ENCODE measurements around the gene UST. TPM values are rescaled to one million over a fixed set of nuclear protein-coding genes. Genes with fewer than 3 reads are reported as not detected.

UST gene
- total RNA-seq, 2 donors from 2014 or later = 1.1 to 2.7 TPM

- intact Hi-C loops (cut with DNase I) = no loop called here
Observed at GRCh38 chr6:148736774-148737412, 9.9 kb upstream of the UST start.

GRCh38 chr6:148737806-148738205 lies 9.0 kb upstream of the UST start:
- DNase-seq = no peak
- H3K4me3 ChIP-seq = no peak overlapping the region
- no peaks in the 10 kb centered on the region for H3K36me3 ChIP-seq
- TF ChIP-seq CTCF (IDR thresholded peaks at IDR 0.05) = no peak
- intact Hi-C loops (cut with DNase I) = no loop called here
- H3K4me1 ChIP-seq = no peaks in the 10 kb centered on the region
- no peaks in the 10 kb centered on the region for H3K9me3 ChIP-seq
- no peak overlapping the region for H3K27ac ChIP-seq
- H3K9ac ChIP-seq (ENCODE audit: low read depth in 2 of 2, low read length in 2 of 2) = no peak overlapping the region
- H3K27me3 ChIP-seq = no peaks in the 10 kb centered on the region

More at GRCh38 chr6:148736774-148737412, 9.9 kb upstream of the UST start:
- no peak overlapping the region for H3K4me3 ChIP-seq
- H3K9ac ChIP-seq (ENCODE audit: low read depth in 2 of 2, low read length in 2 of 2) = no peak overlapping the region
- H3K27me3 ChIP-seq = no peaks in the 10 kb centered on the region
- no peaks in the 10 kb centered on the region for H3K36me3 ChIP-seq
- H3K9me3 ChIP-seq = no peaks in the 10 kb centered on the region
- no peak overlapping the region for H3K27ac ChIP-seq
- TF ChIP-seq CTCF (IDR thresholded peaks at IDR 0.05) = no peak
- DNase-seq = no peak
- no peaks in the 10 kb centered on the region for H3K4me1 ChIP-seq

DNA sequence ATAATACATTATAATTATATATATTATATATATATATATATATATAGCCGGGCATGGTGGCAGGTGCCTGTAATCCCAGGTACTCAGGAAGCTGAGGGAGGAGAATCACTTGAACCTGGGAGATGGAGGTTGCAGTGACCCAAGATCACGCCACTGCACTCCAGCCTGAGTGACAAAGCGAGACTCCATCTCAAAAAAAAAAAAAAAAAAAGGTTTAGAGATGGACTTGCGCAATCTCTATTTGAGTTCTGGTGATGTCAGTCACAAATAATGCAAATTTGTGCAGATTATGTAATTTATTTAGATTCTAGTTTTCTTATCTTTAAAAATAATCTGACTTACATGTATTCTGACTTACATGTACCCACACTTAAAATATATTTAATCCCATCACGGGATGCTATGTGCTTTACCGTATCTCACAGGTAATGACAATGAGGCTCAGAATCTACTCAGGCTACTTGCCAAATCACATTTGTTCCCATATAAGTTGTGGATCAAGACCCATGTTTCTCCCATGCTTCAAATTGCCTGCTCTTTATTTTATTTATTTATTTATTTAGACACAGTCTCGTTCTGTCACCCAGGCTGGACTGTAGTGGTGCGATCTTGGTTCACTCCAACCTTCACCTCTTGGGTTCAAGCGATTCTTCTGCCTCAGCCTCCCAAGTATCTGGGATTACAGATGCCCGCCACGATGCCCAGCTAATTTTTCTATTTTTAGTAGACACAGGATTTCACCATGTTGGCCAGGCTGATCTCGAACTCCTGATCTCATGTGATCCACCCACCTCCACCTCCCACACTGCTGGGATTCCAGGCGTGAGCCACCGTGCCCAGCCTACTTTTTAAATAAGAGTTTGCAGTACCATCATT lies 7.6 kb upstream of the UST start:
- H3K27me3 ChIP-seq = no peaks in the 10 kb centered on the region
- DNase-seq = no peak
- H3K27ac ChIP-seq = no peak overlapping the region
- H3K36me3 ChIP-seq = no peaks in the 10 kb centered on the region
- no peak overlapping the region for H3K9ac ChIP-seq (ENCODE audit: low read depth in 2 of 2, low read length in 2 of 2)
- H3K4me3 ChIP-seq = no peak overlapping the region
- no peak for TF ChIP-seq CTCF (IDR thresholded peaks at IDR 0.05)
- no peaks in the 10 kb centered on the region for H3K9me3 ChIP-seq
- intact Hi-C loops (cut with DNase I) = no loop called here
- H3K4me1 ChIP-seq = no peaks in the 10 kb centered on the region

DNA sequence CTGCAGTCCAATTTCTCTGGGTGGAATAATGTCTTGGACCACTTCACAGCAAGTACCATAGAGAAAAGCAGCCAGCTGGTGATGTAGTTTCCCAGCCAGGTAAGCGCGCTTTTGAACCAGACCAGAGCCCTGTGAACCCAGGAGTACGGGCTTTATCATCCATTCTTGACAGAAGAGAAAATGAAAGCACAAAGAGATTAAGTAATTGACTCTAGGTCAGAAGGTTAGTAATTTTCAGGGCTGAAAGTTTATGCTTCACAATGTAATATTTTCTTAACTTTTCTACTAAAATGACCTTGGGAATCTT lies 7.1 kb upstream of the UST start:
- no peak for TF ChIP-seq CTCF (IDR thresholded peaks at IDR 0.05)
- intact Hi-C loops (cut with DNase I) = loop anchor here (10.0 kb wide), 1 partner anchor 205 kb away; no protein-coding TSS in a partner anchor
- Histone ChIP-seq H3K27ac (no peak overlapping the region), H3K4me3 (no peak overlapping the region), H3K9ac (ENCODE audit: low read depth in 2 of 2, low read length in 2 of 2) (no peak overlapping the region), H3K4me1 (no peaks in the 10 kb centered on the region), H3K36me3 (no peaks in the 10 kb centered on the region), H3K9me3 (no peaks in the 10 kb centered on the region), H3K27me3 (no peaks in the 10 kb centered on the region)
- DNase-seq = no peak

- H3K4me3 ChIP-seq = no peak overlapping the region
- H3K9me3 ChIP-seq = no peaks in the 10 kb centered on the region
- H3K36me3 ChIP-seq = no peaks in the 10 kb centered on the region
- no peak for TF ChIP-seq CTCF (IDR thresholded peaks at IDR 0.05)
- H3K9ac ChIP-seq (ENCODE audit: low read depth in 2 of 2, low read length in 2 of 2) = no peak overlapping the region
- DNase-seq = no peak
- peaks cover 13% of the 10 kb centered on the region for H3K27me3 ChIP-seq
- no peaks in the 10 kb centered on the region for H3K4me1 ChIP-seq
- intact Hi-C loops (cut with DNase I) = loop anchor here (10.0 kb wide), 1 partner anchor 201 kb away; no protein-coding TSS in a partner anchor
- no peak overlapping the region for H3K27ac ChIP-seq
Observed at GRCh38 chr6:148743476-148743875, 3.4 kb upstream of the UST start.
